Cardiac atrium fibroblast (primary cell): ENCODE data around the gene ZNF141. TPM values are rescaled to one million over a fixed set of nuclear protein-coding genes. Genes with fewer than 3 reads are reported as not detected.

Experiments
- total RNA-seq: library from RNA; depleted of rRNA; stranded (reverse); fragments of >200 nt; gene quantifications from 2 replicates; pipeline ENCODE4 v1.2.3, GENCODE V29; 2015

Gene ZNF141
- 4.5 and 8.3 TPM in 2 replicates for total RNA-seq

GRCh38 chr4:337143-337931 lies at the start of gene ZNF141:
Gene ZNF141, plus strand, starts transcription at chr4:337814. Its CDS starts 170 bp downstream, at chr4:337984.

DNA sequence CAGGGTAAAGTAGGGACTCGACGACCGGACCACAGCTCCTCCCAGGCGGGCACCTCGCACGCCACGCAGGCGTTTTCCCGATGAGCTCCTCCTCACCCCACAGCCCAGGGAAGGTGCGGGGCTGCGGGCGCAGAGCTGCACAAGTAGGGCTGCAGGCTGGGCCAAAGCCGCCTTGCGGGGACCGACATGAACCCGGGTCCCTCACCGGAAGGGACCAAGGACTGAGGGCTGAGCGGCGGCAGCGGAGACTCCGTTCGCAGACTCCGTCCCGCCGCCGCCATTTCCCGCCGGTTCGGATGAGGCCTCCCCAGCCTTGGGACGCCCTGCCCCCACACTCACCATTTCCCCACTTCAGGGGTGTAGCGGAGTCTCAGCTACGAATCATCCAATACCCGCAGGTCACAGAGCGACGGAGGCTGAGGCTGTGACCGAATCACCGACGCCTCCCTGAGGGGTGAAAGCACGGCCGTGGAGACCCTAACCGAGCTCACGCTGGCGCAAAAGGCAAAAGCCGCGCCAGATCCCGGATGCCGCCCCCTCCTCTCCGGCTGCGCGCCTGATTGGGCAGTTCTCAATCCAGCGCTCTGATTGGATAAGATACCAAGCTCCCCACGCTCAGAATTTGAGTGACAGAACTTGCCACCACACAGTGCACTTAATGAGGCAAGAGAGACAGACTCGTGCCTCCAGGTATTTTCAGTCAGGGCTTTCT lies 32.5 kb upstream of the ZNF141 start, which contains the start of gene ZNF732:
Gene ZNF732 (minus strand): TSS at position 506 of the 712 bp plus-strand sequence. CDS start 164 bp downstream, at position 342.

Other genes starting within 250 kb of the ZNF141 start
- 2.2 and 2.8 TPM in 2 replicates for gene ZNF718, start 213.3 kb upstream of the ZNF141 start, total RNA-seq
- under 0.01 and 0.36 TPM in 2 replicates for gene ZNF732, start 32.3 kb upstream of the ZNF141 start, total RNA-seq
- gene ZNF721, start 161.3 kb downstream of the ZNF141 start, total RNA-seq: 7.9 and 14.9 TPM in 2 replicates
- gene PIGG, start 161.4 kb downstream of the ZNF141 start, total RNA-seq: 46.0 and 51.5 TPM in 2 replicates
- gene TMEM271, start 238.5 kb downstream of the ZNF141 start, total RNA-seq: not detected in 2 replicates